Motor neuron (in vitro differentiated cells): ENCODE data around the gene ABI3BP. TPM values are rescaled to one million over a fixed set of nuclear protein-coding genes. Genes with fewer than 3 reads are reported as not detected.

ENCODE experiments used
- ATAC-seq, 8 experiments: fragments of 200-7000 bp; cut with Tn5 transposase; replicated peaks in 6 of 8; 2 replicates each; pipeline ENCODE4 v1.8.0; 2021; ENCODE audit warnings: mild to moderate bottlenecking in 8 of 8, moderate library complexity in 8 of 8
- H3K27ac ChIP-seq, 2 donors: fragments of 250-450 bp; sonication (Bioruptor Pico); 2 replicates each; pipeline ENCODE4 v1.9.0; 2021; ENCODE audit warnings: antibody characterized with exemption in 2 of 2, mild to moderate bottlenecking in 2 of 2, moderate library complexity in 1 of 2
- H3K4me1 ChIP-seq, 2 donors: fragments of 250-450 bp; sonication (Bioruptor Pico); replicated peaks in 1 of 2; 2 replicates each; pipeline ENCODE4 v1.6.1; 2021; ENCODE audit warnings: antibody characterized with exemption in 2 of 2, mild to moderate bottlenecking in 2 of 2, moderate library complexity in 1 of 2
- H3K4me3 ChIP-seq, 5 donors: fragments of 250-450 bp; sonication (Bioruptor Pico); 2 replicates each; pipeline ENCODE4 v1.9.0; 2021; ENCODE audit warnings: antibody characterized with exemption in 5 of 5, mild to moderate bottlenecking in 5 of 5, moderate library complexity in 4 of 5
- WGBS, 10 experiments: fragments of 450-650 bp; shearing (Covaris generic); methylation state at CpG; one replicate each; pipeline ENCODE4 v1.0.0; 2022; 5-methylcytosine and 5-hydroxymethylcytosine counted together
- in situ Hi-C, 9 experiments: fragments of 400-800 bp; cut with MboI; loops; one replicate each; pipeline ENCODE4 v1.15.0; 2021; ENCODE audit warnings: low sequenced_read_pairs in 9 of 9, low pct_unique_long_range_greater_than_20kb in 2 of 9; ENCODE audit not compliant: unreplicated experiment in 9 of 9
- total RNA-seq, 8 experiments: library from RNA; unstranded; fragments of 300-600 nt; gene quantifications; 2 replicates each; pipeline versions ENCODE4 v1.2.3 to v1.2.4, GENCODE V29; 2022

Gene ABI3BP
- total RNA-seq, 8 experiments from 2014 or later = 1.0 to 8.1 (median 2.3) TPM

- no peak for ATAC-seq
- in situ Hi-C loops = loop anchor here in 1 of 9 experiments (25.0 kb wide), 1 partner anchor 425 kb away; no protein-coding TSS in a partner anchor
These were observed 231.3 kb downstream of the ABI3BP start for GRCh38 chr3:100761951-100762350.

DNA sequence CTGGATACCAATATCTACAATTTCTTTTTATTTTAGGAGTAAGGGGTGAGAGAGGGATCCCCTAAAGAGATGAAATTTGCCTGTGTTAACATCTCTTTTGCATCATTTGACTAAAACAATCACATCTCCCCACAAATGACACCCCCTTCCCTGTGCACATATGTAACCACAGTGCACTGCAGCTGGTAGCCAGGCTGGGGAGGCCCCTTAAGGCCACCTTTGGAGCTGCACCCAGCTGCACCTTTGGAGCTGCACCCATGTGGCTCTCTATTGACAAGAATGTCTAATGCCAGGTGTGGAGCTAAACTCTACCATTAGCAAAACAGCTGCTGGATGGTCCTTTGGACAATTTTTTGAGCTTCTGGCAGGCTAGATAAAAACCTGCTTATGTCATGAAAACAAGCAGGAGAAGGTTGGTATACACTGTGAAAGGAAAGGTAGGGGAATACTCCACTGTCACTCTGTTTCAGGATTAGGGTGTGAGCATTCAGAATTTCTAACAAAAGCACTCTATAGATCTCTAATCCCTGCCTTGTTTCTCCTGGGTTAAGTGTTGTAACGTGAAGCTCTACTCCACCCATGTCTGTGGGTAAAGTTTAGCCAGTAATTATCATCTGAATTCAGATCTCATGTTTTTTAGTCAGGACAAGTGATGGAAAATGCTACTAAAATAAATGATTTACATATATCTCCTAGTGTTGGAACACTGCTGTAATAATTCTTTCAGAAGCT lies 231.8 kb downstream of the ABI3BP start:
- Histone ChIP-seq H3K4me3 (no peak overlapping the region), H3K27ac (no peak overlapping the region), H3K4me1 (no peaks in the 10 kb centered on the region)
- in situ Hi-C loops = loop anchor here in 1 of 9 experiments (25.0 kb wide), 1 partner anchor 426 kb away; no protein-coding TSS in a partner anchor
- ATAC-seq = peak in 3 of 8 experiments; percentile 58 to 69 (median 59)
- 50 to 80% (median 76%) methylated on average over 1 of the region's 1 CpG; no CpG with 5 or more reads in 6 of the 10 experiments for WGBS, 10 experiments

More at GRCh38 chr3:100761951-100762350, 231.3 kb downstream of the ABI3BP start:
- Histone ChIP-seq H3K27ac (no peak overlapping the region), H3K4me3 (no peak overlapping the region), H3K4me1 (no peaks in the 10 kb centered on the region)

GRCh38 chr3:100760377-100760776 lies 232.8 kb downstream of the ABI3BP start:
- in situ Hi-C loops = loop anchor here in 1 of 9 experiments (25.0 kb wide), 1 partner anchor 427 kb away; no protein-coding TSS in a partner anchor
- no peak overlapping the region for H3K27ac ChIP-seq
- WGBS, 10 experiments = 0 to 94% (median 50%) methylated on average over 1 to 4 of the region's 4 CpGs; no CpG with 5 or more reads in 1 of the 10 experiments
- no peak overlapping the region for H3K4me3 ChIP-seq
- peak in 1 of 8 experiments; percentile 9 for ATAC-seq
- no peaks in the 10 kb centered on the region for H3K4me1 ChIP-seq

DNA sequence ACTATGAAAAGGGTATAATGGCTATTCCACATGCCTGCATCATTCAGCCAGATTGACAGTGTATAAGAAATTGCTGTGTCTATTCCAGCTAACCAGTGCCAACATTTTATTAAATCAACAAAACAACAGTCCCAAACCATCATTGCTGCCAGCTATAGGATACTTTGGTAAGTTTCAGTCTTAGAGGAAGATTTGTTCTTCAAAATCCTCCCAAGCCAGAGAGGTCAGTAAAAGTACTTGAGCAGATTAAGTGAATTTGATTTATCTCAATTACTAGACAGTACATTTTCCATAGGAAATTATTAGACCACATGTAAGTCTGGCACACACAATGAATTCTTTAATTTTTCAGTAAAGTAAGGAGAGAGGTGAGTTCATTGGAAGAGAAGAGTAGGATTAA lies 233.3 kb downstream of the ABI3BP start:
- Histone ChIP-seq H3K4me1 (no peaks in the 10 kb centered on the region), H3K27ac (no peak overlapping the region), H3K4me3 (no peak overlapping the region)
- no peak for ATAC-seq
- in situ Hi-C loops = loop anchor here in 1 of 9 experiments (25.0 kb wide), 1 partner anchor 427 kb away; no protein-coding TSS in a partner anchor

GRCh38 chr3:100759159-100759558 lies 234.1 kb downstream of the ABI3BP start:
- in situ Hi-C loops = loop anchor here in 1 of 9 experiments (25.0 kb wide), 1 partner anchor 428 kb away; no protein-coding TSS in a partner anchor
- ATAC-seq = peak in 1 of 8 experiments; percentile 11

DNA sequence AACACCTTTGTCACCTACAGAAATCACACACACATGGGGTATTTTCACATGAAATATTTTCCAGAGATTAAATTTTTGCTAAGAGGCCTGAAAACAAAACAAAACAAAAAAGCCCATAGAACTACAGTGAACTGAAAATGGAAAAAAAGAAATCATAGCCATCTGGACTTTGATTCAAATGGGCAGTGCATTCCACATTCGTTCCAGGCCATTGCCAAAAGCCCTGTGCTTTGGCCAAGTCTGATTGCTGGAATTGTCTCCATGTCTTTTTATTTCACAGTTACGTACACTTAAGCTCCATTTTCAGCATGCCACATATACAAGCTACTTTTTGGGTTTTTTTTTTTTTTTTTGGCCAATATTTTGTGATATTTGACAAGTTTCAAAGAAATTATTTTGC lies 236.8 kb downstream of the ABI3BP start:
- in situ Hi-C loops = loop anchor here in 1 of 9 experiments (25.0 kb wide), 1 partner anchor 431 kb away; no protein-coding TSS in a partner anchor
- Histone ChIP-seq H3K27ac (no peak overlapping the region), H3K4me1 (no peaks in the 10 kb centered on the region), H3K4me3 (no peak overlapping the region)
- peak in 2 of 8 experiments; percentile 21 to 25 for ATAC-seq
- 8 to 100% (median 83%) methylated on average over 1 to 2 of the region's 2 CpGs for WGBS, 10 experiments

More at GRCh38 chr3:100759159-100759558, 234.1 kb downstream of the ABI3BP start:
- Histone ChIP-seq H3K27ac (no peak overlapping the region), H3K4me1 (no peaks in the 10 kb centered on the region), H3K4me3 (no peak overlapping the region)
- 30 to 100% (median 80%) methylated on average over 1 to 3 of the region's 3 CpGs; no CpG with 5 or more reads in 1 of the 10 experiments for WGBS, 10 experiments

- Histone ChIP-seq H3K4me1 (no peaks in the 10 kb centered on the region), H3K27ac (no peak overlapping the region), H3K4me3 (no peak overlapping the region)
- WGBS, 10 experiments = 30 to 95% (median 75%) methylated on average over 1 to 3 of the region's 3 CpGs; no CpG with 5 or more reads in 1 of the 10 experiments
- in situ Hi-C loops = loop anchor here in 1 of 9 experiments (25.0 kb wide), 1 partner anchor 433 kb away; no protein-coding TSS in a partner anchor
- ATAC-seq = no peak
These were observed 238.5 kb downstream of the ABI3BP start for GRCh38 chr3:100754563-100755334.

DNA sequence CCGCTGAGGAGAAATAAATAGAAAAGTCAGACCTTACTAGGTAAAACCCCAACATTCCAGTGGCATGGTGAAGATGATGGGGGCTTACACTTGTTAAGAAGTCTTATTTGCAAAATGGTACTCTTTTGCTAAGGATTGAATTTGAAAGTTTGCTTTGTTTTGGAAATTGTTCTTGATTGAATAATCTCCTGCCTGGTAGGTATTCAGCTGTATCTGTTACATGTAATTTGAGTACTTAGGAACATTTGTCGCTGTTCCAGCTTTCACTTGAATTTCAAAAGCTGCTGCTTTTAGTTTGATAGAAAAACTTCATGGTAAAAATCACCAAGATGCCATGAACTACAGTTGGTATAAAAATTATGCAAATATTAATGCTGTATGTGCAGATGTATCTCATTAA lies 239.4 kb downstream of the ABI3BP start:
- WGBS, 10 experiments = 43 to 100% (median 80%) methylated on average over 1 to 2 of the region's 2 CpGs; no CpG with 5 or more reads in 1 of the 10 experiments
- in situ Hi-C loops = loop anchor here in 1 of 9 experiments (25.0 kb wide), 1 partner anchor 433 kb away; no protein-coding TSS in a partner anchor
- H3K27ac ChIP-seq = no peak overlapping the region
- H3K4me3 ChIP-seq = no peak overlapping the region
- no peaks in the 10 kb centered on the region for H3K4me1 ChIP-seq
- ATAC-seq = no peak

DNA sequence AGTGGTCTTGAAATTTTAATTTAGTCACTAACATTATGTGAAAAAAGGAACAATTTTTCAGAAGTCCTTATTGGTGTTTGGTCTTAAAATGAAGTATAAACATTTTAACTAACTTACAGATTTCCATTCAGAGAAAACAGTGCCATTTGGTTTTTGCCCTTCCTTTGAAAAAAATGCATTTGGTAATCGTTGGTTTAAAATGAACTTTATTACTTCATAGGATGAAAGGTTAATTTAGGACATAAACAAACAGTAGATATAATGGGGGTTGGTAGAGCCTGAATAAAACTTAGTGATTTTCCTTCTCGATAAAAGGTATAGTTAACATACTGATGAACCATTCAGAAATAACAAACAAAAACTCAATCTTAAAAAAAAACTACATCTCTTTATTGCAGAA lies 244.3 kb downstream of the ABI3BP start:
- no peak overlapping the region for H3K4me3 ChIP-seq
- in situ Hi-C loops = loop anchor here in 1 of 9 experiments (25.0 kb wide), 1 partner anchor 287 kb away; no protein-coding TSS in a partner anchor
- H3K4me1 ChIP-seq = no peaks in the 10 kb centered on the region
- no peak for ATAC-seq
- no peak overlapping the region for H3K27ac ChIP-seq
- 0 to 93% (median 42%) methylated on average over 1 to 2 of the region's 2 CpGs for WGBS, 10 experiments

DNA sequence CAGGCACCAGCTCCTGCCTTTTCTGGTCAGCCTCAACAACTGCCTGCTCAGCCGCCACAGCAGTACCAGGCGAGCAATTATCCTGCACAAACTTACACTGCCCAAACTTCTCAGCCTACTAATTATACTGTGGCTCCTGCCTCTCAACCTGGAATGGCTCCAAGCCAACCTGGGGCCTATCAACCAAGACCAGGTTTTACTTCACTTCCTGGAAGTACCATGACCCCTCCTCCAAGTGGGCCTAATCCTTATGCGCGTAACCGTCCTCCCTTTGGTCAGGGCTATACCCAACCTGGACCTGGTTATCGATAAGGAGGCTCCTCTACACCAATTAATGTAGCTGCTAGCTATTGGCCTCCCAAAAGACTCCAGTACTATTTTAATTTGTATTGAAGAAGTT lies 245.0 kb downstream of the ABI3BP start:
- Histone ChIP-seq H3K4me3 (no peak overlapping the region), H3K4me1 (no peaks in the 10 kb centered on the region), H3K27ac (no peak overlapping the region)
- ATAC-seq = no peak
- WGBS, 10 experiments = 90 to 100% (median 96%) methylated on average over 1 to 5 of the region's 6 CpGs; no CpG with 5 or more reads in 1 of the 10 experiments
- in situ Hi-C loops = loop anchor here in 1 of 9 experiments (25.0 kb wide), 1 partner anchor 286 kb away; no protein-coding TSS in a partner anchor

DNA sequence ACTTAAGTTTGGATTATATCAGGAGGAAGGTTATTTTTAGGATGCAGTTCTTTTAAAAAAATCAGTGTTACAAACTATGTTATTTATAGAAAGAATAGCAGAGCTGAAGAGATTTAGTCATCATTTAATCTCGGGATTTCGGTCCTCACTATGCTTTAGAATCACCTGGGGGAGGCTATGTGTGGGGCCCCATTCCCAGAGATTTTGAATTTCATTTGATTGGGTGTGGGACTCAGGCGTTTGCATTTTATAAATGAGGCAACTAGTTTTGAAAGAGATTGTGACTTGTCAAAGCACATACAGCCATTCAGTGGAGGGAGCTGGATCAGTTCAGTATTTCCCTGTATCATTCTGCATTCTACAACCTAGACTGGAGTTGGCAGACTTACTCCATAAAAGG lies 247.1 kb downstream of the ABI3BP start:
- H3K4me3 ChIP-seq = no peak overlapping the region
- 20 to 100% (median 90%) methylated on average over 1 to 3 of the region's 3 CpGs; no CpG with 5 or more reads in 3 of the 10 experiments for WGBS, 10 experiments
- H3K4me1 ChIP-seq = no peaks in the 10 kb centered on the region
- in situ Hi-C loops = loop anchor here in 1 of 9 experiments (25.0 kb wide), 1 partner anchor 284 kb away; no protein-coding TSS in a partner anchor
- no peak overlapping the region for H3K27ac ChIP-seq
- ATAC-seq = peak in 2 of 8 experiments; percentile 65 to 83

- in situ Hi-C loops = loop anchor here in 1 of 9 experiments (25.0 kb wide), 1 partner anchor 283 kb away; no protein-coding TSS in a partner anchor
- peak in 1 of 8 experiments; percentile 16 for ATAC-seq
- H3K27ac ChIP-seq = no peak overlapping the region
- no peaks in the 10 kb centered on the region for H3K4me1 ChIP-seq
- H3K4me3 ChIP-seq = no peak overlapping the region
These were observed 247.6 kb downstream of the ABI3BP start for GRCh38 chr3:100745617-100746016.
